PFSK-1 (cell line): Measurements from ENCODE around the gene TIGAR.

Experiments used
- FOXP2 ChIP-seq: optimal IDR thresholded peaks from 2 replicates; pipeline ENCODE3; 2011; ENCODE audit warnings: borderline replicate concordance, control low read depth, inconsistent platforms; ENCODE audit not compliant: insufficient read depth; ENCODE audit errors: extremely low read length, extremely low read depth
- POLR2AphosphoS5 ChIP-seq: IDR thresholded peaks from 2 replicates; pipeline ENCODE4 v1.6.1; 2012; ENCODE audit warnings: low read depth, mild to moderate bottlenecking, control low read depth, low read length, moderate library complexity
- SIN3A ChIP-seq: IDR thresholded peaks from 2 replicates; pipeline ENCODE4 v1.6.1; 2012; ENCODE audit warnings: mild to moderate bottlenecking, low read length, moderate library complexity, borderline replicate concordance; ENCODE audit not compliant: insufficient read depth
- TAF1 ChIP-seq: IDR thresholded peaks from 2 replicates; pipeline ENCODE4 v1.6.1; 2012; ENCODE audit warnings: low read length, control low read depth, borderline replicate concordance; ENCODE audit not compliant: insufficient read depth
- TF ChIP-seq, protein P1 (sequence below), 2 experiments: IDR thresholded peaks; 2 replicates each; pipeline versions ENCODE4 v1.6.1 to v1.8.0; 2011 to 2012; ENCODE audit warnings: low read depth in 2 of 2, low read length in 2 of 2, control low read depth in 1 of 2, inconsistent platforms in 1 of 2, mild to moderate bottlenecking in 1 of 2, moderate library complexity in 1 of 2; ENCODE audit not compliant: insufficient read depth in 1 of 2

TIGAR gene

DNA sequence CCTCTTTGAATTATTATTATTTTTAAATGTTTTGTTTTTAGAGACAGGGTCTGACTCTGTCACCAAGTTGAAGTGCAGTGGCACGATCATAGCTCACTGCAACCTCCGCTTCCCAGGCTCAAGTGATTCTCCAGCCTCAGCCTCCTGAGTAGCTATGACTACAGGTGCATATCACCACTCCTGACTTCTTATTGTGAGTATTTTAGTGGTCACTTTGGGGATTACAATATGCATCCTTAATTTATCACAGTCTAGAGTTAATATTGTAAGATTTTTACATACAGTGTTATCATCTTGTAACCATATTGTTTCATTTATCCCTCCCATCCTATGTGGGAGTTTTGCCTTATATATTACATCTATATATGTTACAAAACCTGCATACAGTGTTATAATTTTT, 45.1 kb downstream of the TIGAR start:
- TF ChIP-seq, protein P1, sequence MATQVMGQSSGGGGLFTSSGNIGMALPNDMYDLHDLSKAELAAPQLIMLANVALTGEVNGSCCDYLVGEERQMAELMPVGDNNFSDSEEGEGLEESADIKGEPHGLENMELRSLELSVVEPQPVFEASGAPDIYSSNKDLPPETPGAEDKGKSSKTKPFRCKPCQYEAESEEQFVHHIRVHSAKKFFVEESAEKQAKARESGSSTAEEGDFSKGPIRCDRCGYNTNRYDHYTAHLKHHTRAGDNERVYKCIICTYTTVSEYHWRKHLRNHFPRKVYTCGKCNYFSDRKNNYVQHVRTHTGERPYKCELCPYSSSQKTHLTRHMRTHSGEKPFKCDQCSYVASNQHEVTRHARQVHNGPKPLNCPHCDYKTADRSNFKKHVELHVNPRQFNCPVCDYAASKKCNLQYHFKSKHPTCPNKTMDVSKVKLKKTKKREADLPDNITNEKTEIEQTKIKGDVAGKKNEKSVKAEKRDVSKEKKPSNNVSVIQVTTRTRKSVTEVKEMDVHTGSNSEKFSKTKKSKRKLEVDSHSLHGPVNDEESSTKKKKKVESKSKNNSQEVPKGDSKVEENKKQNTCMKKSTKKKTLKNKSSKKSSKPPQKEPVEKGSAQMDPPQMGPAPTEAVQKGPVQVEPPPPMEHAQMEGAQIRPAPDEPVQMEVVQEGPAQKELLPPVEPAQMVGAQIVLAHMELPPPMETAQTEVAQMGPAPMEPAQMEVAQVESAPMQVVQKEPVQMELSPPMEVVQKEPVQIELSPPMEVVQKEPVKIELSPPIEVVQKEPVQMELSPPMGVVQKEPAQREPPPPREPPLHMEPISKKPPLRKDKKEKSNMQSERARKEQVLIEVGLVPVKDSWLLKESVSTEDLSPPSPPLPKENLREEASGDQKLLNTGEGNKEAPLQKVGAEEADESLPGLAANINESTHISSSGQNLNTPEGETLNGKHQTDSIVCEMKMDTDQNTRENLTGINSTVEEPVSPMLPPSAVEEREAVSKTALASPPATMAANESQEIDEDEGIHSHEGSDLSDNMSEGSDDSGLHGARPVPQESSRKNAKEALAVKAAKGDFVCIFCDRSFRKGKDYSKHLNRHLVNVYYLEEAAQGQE (IDR thresholded peaks at IDR 0.05; ENCODE audit: insufficient read depth in 1 of 2, low read depth in 2 of 2, low read length in 2 of 2), result no peak
- TF ChIP-seq TAF1 (no peak), SIN3A (no peak)

DNA sequence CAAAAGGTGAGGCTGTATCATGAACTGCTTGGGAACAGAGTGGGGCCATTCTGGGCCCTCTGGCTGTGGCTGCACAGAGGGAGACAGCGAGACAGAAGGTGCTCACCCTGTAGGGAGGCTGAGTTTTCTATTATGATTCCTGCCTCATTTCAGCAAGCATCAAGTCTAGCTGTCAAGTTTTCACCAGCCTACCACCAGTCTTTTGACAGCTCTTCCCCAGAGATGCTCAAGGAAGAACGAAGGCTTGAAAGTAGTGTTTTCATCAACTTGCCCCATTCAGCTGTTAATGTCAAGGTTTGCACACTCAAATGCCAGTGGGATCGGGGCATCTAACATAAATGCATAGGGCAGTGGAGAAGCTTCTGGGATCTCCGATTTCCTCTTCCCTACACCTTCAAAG, 48.5 kb downstream of the TIGAR start:
- TF ChIP-seq, protein P1 (IDR thresholded peaks at IDR 0.05; ENCODE audit: insufficient read depth in 1 of 2, low read depth in 2 of 2, low read length in 2 of 2), result no peak
- TF ChIP-seq SIN3A (no peak), TAF1 (no peak), POLR2AphosphoS5 (no peak), FOXP2 (no peak)

DNA sequence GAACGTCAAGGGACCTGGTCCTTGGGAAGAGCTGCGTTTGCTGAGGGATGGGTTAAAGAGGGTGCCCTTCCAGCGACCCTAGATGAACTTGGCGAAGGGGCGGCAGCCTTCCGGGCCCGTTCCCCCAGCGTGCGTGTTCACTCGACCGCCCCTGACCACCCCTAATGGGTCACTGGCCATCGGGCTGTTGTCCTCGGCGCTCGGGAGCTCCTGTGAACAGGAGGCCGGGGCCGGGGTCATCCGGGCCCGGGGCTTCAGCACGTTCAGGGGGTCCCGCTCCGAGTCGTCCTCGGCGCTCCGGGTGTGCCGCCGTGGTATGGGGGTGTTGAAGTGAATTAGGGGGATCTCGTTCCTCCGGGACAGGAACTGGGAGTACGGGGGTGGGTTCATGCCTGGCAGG, 49.3 kb downstream of the TIGAR start:
- TF ChIP-seq FOXP2 (no peak), SIN3A (no peak), TAF1 (no peak), POLR2AphosphoS5 (no peak)
- TF ChIP-seq, protein P1 (IDR thresholded peaks at IDR 0.05; ENCODE audit: insufficient read depth in 1 of 2, low read depth in 2 of 2, low read length in 2 of 2), result no peak

DNA sequence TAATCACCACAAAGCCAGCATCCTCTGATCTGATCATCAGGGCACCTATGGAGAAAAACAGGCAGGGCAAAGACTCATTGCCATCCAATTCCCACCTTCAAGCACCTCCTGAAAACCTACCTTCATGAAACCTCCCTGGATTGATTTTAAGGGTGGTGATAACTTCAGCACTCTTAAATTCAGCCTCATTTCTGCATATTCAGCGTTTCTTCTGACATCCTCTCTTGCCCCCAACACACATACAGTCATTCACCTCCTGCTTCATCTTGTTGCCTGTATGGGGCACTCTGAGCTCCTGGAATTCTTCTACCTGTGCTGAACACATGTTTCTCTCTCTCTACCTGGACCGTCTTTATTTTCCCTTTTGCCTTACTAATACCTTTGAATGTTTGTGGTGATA, 51.6 kb downstream of the TIGAR start:
- TF ChIP-seq TAF1, result no peak
- no peak for TF ChIP-seq POLR2AphosphoS5
- TF ChIP-seq, protein P1 (IDR thresholded peaks at IDR 0.05; ENCODE audit: insufficient read depth in 1 of 2, low read depth in 2 of 2, low read length in 2 of 2), result no peak
- TF ChIP-seq SIN3A, result no peak
- no peak for TF ChIP-seq FOXP2

DNA sequence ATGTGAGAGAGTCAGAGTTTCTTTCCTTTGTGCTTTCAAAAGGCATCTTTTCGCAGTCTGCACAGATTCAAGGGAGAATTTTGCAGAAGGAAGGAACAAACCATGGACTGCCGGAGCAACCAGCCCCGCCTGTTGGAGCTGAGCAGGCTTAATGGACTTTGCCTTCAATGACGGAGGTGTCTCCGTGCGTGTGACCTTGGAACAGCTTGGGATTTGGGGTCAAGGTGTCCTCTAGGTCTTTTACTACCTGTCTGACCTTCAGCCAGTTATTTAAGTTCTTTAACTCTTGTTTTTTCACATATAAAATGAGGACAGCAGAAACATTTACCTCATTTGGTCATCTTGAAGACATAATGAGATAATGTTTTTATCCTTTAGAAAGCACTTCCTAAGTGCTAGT, 54.4 kb downstream of the TIGAR start:
- TF ChIP-seq POLR2AphosphoS5 (no peak), TAF1 (no peak), FOXP2 (no peak), SIN3A (no peak)
- TF ChIP-seq, protein P1 (IDR thresholded peaks at IDR 0.05; ENCODE audit: insufficient read depth in 1 of 2, low read depth in 2 of 2, low read length in 2 of 2), result no peak
